Choroid plexus epithelial cell (primary cell): ENCODE results near the gene CCDC201.

Source experiments
- DNase-seq: peaks from one replicate; pipeline ENCODE4 v3.0.0-alpha.2; 2010; ENCODE audit warnings: low read depth
- H3K4me3 ChIP-seq: 2 replicates; pipeline ENCODE4 v1.5.1; 2011; ENCODE audit warnings: low read depth, mild to moderate bottlenecking, control low read depth, low read length, moderate library complexity
- CTCF ChIP-seq: conservative IDR thresholded peaks from 2 replicates; pipeline ENCODE4 v1.5.1; 2011; ENCODE audit warnings: low read depth, mild to moderate bottlenecking, control low read depth, inconsistent platforms, low read length, moderate library complexity

Gene CCDC201

DNA sequence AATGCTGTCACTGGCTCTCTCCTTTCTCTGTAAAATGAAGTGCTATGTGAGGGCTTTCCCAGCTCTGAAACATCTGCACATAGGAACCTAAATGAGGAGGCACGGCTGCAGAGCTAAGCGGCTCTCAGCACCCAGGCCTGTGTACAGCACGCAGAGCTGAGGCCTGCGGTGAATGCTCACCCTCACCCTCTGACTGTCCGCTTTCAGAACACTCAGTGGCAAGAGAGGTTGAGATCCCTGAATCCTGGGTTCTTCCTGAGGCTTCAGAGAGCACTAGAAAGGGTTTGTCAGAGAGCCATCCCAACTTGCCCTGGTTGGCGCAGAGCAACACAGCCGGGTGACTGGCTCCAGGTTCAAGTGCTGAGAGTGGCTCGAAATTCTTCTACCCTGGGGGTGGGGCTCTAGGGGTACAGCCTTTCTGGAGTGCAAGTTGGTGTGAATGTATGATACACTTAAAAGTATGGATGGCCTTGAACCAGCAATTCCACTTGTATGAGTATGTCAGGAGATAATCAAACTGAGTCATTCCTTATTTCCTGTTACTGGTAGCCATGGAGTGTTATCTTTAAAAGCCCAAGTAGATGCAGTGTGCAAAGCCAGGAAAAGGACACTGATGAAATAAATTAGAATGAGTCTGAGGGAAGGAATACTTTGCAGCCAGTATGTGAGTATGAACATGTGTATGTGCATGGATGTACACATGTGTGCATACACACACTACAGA, 1.7 kb upstream of the CCDC201 start:
- DNase-seq: peak; percentile 82
- no peak overlapping the region for H3K4me3 ChIP-seq
- TF ChIP-seq CTCF: no peak

GRCh38 chr7:45873355-45873754, 473 bp upstream of the CCDC201 start:
- no peak for DNase-seq
- no peak for TF ChIP-seq CTCF
- no peak overlapping the region for H3K4me3 ChIP-seq

- TF ChIP-seq CTCF: peak; percentile 87
- DNase-seq: peak; percentile 48
- no peak overlapping the region for H3K4me3 ChIP-seq
Measured at GRCh38 chr7:45872116-45873034, 507 bp downstream of the CCDC201 start.

- DNase-seq: peak; percentile 47
- no peak overlapping the region for H3K4me3 ChIP-seq
Measured at GRCh38 chr7:45869426-45869825, 3.5 kb downstream of the CCDC201 start.

DNA sequence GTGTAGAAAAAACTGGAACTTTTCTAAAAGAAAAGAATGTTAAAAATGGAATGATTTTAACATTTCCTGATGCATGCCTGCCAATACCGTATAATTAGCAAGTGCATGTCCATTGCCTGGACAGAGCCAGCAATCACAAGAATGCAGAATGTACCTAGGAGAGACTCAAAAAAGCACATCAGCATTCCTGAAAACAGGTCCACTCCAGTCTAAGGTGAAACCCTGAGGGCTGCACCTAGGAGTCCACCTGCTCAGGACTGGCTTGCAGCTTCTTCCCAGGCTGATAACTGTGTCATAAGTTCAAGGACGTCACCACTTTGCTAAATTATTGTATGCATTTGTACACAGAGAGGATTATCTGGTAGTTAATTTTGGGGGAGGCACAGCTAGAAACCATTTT, 5.4 kb downstream of the CCDC201 start:
- no peak for TF ChIP-seq CTCF
- no peak overlapping the region for H3K4me3 ChIP-seq
- DNase-seq: no peak

More at GRCh38 chr7:45869426-45869825, 3.5 kb downstream of the CCDC201 start:
- TF ChIP-seq CTCF: no peak

DNA sequence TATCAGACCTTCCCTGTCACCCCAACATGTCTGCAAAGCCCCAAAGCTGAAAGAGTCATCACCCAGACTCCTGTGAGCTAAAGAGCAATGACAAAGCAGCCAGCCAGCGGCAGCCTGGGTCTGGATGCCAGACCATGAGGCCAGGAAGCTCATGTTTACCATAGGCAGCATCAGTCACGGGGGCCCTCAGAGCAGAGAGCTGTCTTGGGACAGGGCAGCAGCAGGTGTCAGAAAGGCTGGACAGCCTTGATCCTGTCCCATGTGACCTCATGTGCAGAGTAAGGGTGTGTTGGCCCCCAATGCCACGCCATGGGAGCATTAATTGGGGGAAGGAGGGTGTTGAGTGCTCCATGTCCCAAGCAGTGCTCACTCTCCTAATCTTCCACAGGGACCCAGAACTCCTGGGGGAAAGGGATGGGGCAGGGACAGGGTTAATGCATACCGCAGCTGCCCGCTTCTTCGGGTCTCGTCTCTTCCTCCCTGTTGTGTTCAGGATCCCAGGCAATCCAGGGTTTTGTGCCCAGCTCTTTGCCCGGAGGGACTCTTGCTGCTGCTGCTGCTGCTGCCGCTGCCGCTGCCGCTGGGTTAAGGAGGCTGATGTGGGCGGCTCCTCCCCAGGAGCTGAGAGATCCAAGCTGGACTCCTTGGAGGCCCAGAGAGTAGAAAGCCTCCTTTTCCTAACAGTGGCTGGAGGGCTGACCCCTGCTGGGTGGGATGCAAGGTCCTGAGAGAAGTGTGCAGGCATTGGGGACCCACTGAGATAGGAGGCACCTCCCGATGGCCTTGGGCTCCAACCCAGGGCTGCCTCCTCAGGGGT, 7.1 kb downstream of the CCDC201 start:
- no peak for DNase-seq
- no peak overlapping the region for H3K4me3 ChIP-seq
- no peak for TF ChIP-seq CTCF
